Cardiac fibroblast (primary cell): Measurements from ENCODE around the gene KIAA1217.

ENCODE experiments used
- DNase-seq, 2 donors: peaks; one replicate each; pipeline versions ENCODE4 v3.0.0 to v3.0.0-alpha.2; 2010; ENCODE audit warnings: low read depth in 2 of 2
- H3K4me3 ChIP-seq, 2 donors: replicated peaks in 1 of 2; 1 replicate in 1 of 2; 2 replicates in 1 of 2; pipeline ENCODE4 v1.5.1; 2011; ENCODE audit warnings: low read depth in 2 of 2, low read length in 2 of 2, mild to moderate bottlenecking in 2 of 2, moderate library complexity in 1 of 2
- TF ChIP-seq, protein P1 (sequence below): IDR thresholded peaks from one replicate; pipeline ENCODE4 v1.5.1; 2011; ENCODE audit warnings: low read depth, mild to moderate bottlenecking, low read length, inconsistent platforms

The KIAA1217 gene

DNA sequence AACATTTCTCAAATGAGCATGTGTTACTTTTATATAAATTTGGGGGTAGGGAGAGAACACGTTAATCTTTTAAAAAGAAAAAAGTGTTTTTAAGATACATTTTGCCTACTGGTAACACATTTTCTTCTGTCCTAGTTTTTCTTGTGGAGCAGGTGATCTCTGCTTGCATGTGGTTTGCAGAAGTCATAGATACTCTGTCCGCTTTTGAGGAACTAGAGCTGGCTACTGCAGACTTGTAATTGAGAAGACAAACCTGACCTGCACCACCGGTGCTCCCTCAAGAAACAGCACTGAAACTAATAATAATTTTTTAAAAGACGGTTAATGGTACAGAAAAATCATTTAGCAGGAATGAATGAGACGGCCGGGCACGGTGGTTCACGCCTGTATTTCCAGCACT, 243.1 kb downstream of the KIAA1217 start:
- TF ChIP-seq, protein P1, sequence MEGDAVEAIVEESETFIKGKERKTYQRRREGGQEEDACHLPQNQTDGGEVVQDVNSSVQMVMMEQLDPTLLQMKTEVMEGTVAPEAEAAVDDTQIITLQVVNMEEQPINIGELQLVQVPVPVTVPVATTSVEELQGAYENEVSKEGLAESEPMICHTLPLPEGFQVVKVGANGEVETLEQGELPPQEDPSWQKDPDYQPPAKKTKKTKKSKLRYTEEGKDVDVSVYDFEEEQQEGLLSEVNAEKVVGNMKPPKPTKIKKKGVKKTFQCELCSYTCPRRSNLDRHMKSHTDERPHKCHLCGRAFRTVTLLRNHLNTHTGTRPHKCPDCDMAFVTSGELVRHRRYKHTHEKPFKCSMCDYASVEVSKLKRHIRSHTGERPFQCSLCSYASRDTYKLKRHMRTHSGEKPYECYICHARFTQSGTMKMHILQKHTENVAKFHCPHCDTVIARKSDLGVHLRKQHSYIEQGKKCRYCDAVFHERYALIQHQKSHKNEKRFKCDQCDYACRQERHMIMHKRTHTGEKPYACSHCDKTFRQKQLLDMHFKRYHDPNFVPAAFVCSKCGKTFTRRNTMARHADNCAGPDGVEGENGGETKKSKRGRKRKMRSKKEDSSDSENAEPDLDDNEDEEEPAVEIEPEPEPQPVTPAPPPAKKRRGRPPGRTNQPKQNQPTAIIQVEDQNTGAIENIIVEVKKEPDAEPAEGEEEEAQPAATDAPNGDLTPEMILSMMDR, result no peak
- H3K4me3 ChIP-seq, result no peak overlapping the region
- DNase-seq, result no peak

DNA sequence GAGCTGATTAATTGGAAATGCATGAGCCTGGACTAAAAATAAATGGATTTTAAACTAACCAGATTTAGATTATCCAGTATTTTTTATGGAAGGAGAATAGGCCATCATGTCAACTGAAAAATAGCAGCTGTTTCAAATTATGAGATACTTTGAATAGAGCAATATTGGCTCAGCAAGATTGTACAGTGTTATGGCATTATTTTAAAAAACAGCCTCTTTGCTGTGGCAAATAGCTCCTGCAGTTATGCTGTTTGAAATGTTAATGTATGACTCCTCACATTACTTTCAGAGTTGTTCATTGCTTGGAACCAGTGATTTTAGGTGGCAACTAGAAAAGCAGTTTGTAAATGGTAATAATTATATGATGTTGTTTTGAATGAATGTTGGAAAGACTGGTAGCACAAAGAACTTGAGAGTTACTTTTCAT, 244.5 kb downstream of the KIAA1217 start:
- H3K4me3 ChIP-seq, result no peak overlapping the region
- TF ChIP-seq, protein P1, result no peak
- DNase-seq, result no peak

DNA sequence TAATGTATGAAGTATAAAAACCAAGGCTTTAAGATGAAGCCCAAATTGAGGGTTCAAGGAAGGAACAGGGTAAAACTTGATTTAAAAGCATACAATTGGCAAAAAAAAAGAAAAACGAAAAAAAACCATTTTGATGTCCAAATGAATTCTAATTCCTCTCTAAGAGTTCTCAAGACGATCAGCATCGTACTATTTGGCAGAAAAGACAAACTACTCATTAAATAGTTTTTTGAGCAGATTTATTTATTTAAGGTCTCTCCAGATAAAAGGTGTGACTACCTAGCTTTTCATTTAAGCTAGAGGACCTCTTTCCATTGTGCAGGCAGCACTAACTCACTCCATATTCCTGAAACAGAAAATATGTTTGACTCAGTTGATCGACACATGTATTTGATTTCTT, 245.0 kb downstream of the KIAA1217 start:
- TF ChIP-seq, protein P1, result no peak
- no peak for DNase-seq
- H3K4me3 ChIP-seq, result no peak overlapping the region

DNA sequence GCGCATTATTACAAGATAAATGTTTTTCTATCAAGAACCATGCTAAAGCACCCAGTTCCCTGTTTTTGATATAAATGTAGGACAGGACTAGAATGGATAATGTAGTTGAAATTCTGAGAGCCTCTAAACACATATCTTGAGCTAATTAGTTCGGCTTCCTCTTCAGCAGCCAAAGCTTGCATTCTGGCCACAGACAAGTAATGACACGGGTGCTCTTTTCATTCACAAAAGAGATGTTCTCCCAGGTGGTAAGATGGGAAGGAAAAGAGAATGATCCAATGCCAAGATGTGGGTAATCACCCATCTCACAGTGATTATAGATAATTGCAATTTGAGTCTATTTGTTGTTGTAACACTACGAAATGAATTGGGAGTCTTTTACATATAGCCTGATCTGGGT, 246.5 kb downstream of the KIAA1217 start:
- H3K4me3 ChIP-seq, result no peak overlapping the region

DNA sequence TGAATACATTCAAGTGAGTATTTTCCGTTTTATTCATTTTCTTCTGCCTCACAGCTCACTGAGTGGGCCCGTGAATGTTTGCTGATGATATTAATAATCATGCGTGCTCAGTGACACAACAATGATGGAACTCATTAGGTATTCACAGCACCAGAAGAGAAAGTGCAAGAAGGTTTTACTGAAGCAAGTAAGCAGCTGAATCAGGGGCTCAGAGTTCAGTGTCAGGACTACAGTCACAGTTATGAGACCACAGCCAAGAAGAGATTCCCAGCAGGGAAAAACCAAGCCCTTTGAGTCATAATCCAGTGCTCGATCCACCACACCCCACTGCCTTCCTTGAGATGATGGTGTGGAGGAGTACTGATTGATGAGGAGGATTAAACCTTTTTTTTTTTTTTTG, 247.4 kb downstream of the KIAA1217 start:
- TF ChIP-seq, protein P1, result no peak
- peak; percentile 48 to 94 for DNase-seq
- H3K4me3 ChIP-seq, result no peak overlapping the region

More for the DNA sequence above, 246.5 kb downstream of the KIAA1217 start:
- TF ChIP-seq, protein P1, result no peak
- no peak for DNase-seq

DNA sequence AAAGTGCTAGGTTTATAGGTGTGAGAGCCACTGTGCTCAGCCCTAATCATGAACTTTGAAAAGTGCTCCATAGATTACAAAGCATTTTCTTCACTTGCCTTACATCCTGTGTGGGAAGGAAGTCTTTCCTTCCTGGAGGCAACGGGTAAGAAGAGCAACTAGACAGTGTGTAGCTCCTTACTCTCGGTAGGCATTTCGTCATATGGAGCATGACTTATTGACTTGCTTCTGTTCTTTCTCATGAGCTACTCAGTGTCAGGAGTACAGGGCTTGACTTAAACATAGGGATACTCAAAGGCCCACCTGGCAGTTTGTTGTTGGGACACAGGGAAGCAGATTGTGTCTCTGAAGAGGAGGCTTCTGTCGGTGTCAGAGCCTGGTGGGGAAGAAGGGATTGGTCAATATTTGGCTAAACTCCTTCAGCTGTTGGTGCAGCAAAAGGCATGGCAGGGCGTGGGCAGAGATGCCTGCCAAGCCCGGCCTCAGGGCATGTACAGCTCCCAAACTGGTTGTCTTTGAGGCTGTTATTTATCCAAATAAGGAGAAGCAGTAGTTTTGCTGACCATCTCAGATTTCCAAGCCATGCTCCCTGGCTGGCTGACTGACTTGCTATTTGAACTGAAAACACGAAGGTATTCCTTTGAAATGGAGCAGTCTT, 248.9 kb downstream of the KIAA1217 start:
- TF ChIP-seq, protein P1, result no peak
- H3K4me3 ChIP-seq, result no peak overlapping the region
- peak in 1 of 2 donors; percentile 46 for DNase-seq

DNA sequence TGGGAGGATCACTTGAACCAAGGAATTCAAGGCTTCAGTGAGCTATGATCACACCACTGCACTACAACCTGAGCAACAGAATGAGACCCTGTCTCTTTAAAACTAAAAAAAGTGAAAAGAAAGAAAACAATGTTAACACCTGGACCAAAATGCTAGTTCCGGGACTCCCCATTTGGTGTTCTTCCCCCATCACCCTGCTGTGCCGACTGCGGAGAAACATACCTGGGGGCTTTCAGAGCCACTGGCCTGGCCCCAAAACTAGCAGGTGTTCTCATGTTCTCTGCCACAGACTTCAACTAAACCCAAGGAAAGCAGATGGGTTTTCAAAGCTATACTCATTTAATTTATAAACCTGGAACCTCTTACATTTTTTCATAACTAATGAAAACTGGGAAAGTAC, 250.9 kb downstream of the KIAA1217 start:
- TF ChIP-seq, protein P1, result no peak
- no peak for DNase-seq
- no peak overlapping the region for H3K4me3 ChIP-seq
